Glutamatergic neuron (in vitro differentiated cells): Measurements from ENCODE around the gene CTBP1. TPM values are rescaled to one million over a fixed set of nuclear protein-coding genes. Genes with fewer than 3 reads are reported as not detected.

Experiments used
- DNase-seq: peaks from one replicate; pipeline ENCODE4 v3.0.0; 2022
- H3K27ac Mint-ChIP-seq: one replicate; pipeline ENCODE4 v1.8.0; 2020; ENCODE audit warnings: mild to moderate bottlenecking, mixed read lengths, inconsistent platforms; ENCODE audit not compliant: unreplicated experiment
- H3K27me3 Mint-ChIP-seq: one replicate; pipeline ENCODE4 v1.8.0; 2020; ENCODE audit warnings: mild to moderate bottlenecking, moderate library complexity, mixed read lengths, inconsistent platforms; ENCODE audit not compliant: unreplicated experiment
- H3K36me3 Mint-ChIP-seq: one replicate; pipeline ENCODE4 v1.8.0; 2020; ENCODE audit warnings: mild to moderate bottlenecking, mixed read lengths, inconsistent platforms; ENCODE audit not compliant: unreplicated experiment
- H3K4me1 Mint-ChIP-seq: one replicate; pipeline ENCODE4 v1.8.0; 2020; ENCODE audit warnings: mild to moderate bottlenecking, low read depth, mixed read lengths, inconsistent platforms; ENCODE audit not compliant: unreplicated experiment
- H3K4me3 Mint-ChIP-seq: one replicate; pipeline ENCODE4 v1.8.0; 2020; ENCODE audit warnings: mild to moderate bottlenecking, mixed read lengths, inconsistent platforms; ENCODE audit not compliant: unreplicated experiment
- H3K9me3 Mint-ChIP-seq: one replicate; pipeline ENCODE4 v1.8.0; 2020; ENCODE audit warnings: mild to moderate bottlenecking, moderate library complexity, mixed read lengths, inconsistent platforms; ENCODE audit not compliant: unreplicated experiment
- total RNA-seq: library from RNA; stranded (reverse); fragmentation: NEBNext Ultra II Directional; extraction: Animal tissue kit (Norgen Biotek cat#: 25700); gene quantifications from one replicate; pipeline ENCODE4 v1.2.1, GENCODE V29; 2021; ENCODE audit not compliant: unreplicated experiment
- TF ChIP-seq, protein P1 (sequence below): fragments of 200-600 bp; sonication (generic); IDR thresholded peaks from one replicate; pipeline ENCODE4 v1.5.0; 2021; ENCODE audit not compliant: partially characterized antibody, unreplicated experiment

CTBP1 gene
- total RNA-seq, 1 donor from 2014 or later: 302 TPM

DNA sequence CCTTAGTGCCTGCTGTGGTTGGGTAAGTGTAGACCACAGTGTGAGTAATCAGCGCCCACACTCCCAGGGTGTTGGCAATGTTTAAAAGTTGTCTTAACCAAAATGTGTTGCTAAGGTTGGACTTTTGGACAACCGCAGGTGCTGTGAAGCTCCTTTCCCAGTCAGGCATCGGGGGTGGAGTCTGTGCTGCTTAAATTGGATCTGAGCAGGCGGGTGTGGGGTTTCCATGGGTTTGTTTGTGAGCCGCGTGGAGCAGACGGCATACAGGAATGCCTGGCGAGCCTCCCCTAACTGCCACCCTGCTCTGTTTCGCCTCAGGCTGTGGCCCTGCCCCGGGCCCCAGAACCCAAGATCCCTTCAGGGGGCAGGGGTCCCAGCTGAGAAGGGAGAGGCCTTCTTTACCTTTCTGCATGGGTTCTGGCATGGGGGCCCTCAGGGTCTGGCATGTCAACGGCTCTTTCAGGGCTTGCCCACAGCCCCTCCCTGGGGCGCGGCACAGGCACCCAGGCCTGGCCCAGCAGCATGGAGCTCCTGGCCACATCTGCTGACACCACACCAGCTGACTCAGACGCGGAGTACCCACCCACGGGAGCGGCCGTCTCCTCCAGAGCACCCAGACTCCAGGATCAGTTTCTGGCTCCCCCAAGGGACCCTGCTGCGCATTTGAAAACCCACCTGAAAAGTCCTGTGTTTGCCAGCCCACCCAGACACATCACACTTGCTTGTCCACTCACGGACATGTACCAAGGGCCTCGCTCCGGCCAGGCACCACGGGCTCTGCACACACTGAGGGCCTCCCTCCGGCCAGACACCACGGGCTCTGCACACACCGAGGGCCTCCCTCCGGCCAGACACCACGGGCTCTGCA, 71.4 kb downstream of the CTBP1 start:
- TF ChIP-seq, protein P1, sequence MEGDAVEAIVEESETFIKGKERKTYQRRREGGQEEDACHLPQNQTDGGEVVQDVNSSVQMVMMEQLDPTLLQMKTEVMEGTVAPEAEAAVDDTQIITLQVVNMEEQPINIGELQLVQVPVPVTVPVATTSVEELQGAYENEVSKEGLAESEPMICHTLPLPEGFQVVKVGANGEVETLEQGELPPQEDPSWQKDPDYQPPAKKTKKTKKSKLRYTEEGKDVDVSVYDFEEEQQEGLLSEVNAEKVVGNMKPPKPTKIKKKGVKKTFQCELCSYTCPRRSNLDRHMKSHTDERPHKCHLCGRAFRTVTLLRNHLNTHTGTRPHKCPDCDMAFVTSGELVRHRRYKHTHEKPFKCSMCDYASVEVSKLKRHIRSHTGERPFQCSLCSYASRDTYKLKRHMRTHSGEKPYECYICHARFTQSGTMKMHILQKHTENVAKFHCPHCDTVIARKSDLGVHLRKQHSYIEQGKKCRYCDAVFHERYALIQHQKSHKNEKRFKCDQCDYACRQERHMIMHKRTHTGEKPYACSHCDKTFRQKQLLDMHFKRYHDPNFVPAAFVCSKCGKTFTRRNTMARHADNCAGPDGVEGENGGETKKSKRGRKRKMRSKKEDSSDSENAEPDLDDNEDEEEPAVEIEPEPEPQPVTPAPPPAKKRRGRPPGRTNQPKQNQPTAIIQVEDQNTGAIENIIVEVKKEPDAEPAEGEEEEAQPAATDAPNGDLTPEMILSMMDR: no peak
- Mint-ChIP-seq H3K36me3 (peaks cover 26% of the 10 kb centered on the region), H3K27me3 (peaks cover 11% of the 10 kb centered on the region), H3K4me3 (no peak overlapping the region), H3K9me3 (peaks cover 30% of the 10 kb centered on the region), H3K4me1 (peaks cover 15% of the 10 kb centered on the region), H3K27ac (no peak overlapping the region)
- DNase-seq: no peak

DNA sequence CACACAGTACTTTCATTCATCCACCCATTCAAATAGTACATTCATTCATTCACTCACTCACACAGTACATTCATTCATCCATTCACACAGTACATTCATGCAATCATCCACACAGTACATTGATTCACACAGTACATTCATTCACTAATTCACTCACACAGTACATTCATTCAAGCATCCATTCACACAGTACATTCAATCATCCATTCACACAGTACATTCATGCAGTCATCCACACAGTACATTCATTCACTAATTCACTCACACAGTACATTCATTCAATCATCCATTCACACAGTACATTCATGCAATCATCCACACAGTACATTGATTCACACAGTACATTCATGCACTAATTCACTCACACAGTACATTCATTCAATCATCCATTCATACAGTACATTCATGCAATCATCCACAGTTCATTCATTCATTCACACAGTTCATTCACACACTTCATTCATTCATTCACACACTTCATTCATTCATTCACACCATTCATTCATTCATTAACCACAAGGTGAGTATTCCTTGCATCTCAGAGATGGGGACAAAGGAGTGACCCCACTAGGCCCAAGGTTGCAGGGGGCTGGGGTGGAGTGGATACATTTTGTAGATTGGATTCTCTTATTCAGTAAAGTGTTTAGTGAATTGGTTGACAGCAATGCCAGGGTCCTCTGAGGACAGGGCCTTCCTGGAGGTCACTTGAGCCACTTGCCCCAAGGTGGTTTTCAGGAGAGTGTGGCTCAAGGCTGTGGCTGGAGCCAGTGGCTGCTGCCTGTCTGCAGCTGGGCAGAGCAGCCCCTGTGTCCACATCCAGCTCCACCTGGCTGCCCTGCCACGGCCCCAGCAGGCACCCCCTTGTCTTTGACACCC, 72.3 kb downstream of the CTBP1 start:
- TF ChIP-seq, protein P1: no peak
- Mint-ChIP-seq H3K36me3 (peaks cover 22% of the 10 kb centered on the region), H3K27me3 (peaks cover 11% of the 10 kb centered on the region)

DNA sequence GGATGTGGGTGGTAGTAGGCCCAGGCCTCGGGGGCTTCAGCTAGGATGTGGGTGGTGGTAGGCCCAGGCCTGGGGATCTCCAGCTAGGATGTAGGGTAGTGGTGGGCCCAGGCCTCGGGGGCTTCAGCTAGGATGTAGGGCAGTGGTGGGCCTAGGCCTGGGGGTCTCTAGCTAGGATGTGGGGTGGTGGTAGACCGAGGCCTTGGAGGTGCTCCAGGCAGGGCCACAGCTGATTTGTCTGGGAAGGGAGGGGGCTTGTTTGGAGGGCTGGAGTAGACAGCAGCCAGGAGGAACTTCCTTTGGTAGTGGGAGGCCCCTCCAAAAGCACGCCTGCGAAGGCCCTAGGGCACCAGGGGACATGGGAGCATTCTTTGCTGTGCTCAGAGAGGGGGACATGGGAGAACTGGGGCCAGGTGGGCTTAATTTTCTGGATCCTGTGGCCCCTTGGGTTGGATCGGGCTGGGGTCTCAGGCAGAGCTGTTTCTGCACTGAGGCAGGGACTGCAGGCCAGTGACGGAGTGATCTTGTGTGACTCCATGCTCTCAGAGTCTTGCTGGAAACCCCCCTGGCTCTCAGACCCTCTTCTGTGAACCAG, 73.2 kb downstream of the CTBP1 start:
- peaks cover 15% of the 10 kb centered on the region for H3K4me1 Mint-ChIP-seq
- no peak overlapping the region for H3K4me3 Mint-ChIP-seq
- no peak overlapping the region for H3K27ac Mint-ChIP-seq
- H3K9me3 Mint-ChIP-seq: peaks cover 23% of the 10 kb centered on the region
- peaks cover 15% of the 10 kb centered on the region for H3K36me3 Mint-ChIP-seq
- DNase-seq: no peak
- peaks cover 13% of the 10 kb centered on the region for H3K27me3 Mint-ChIP-seq
- TF ChIP-seq, protein P1: no peak

More for the DNA sequence above, 72.3 kb downstream of the CTBP1 start:
- H3K9me3 Mint-ChIP-seq: peaks cover 28% of the 10 kb centered on the region
- peak overlapping the region; percentile 35 for H3K4me3 Mint-ChIP-seq
- peak overlapping the region; percentile 18 for H3K27ac Mint-ChIP-seq
- no peak for DNase-seq
- H3K4me1 Mint-ChIP-seq: peaks cover 15% of the 10 kb centered on the region

DNA sequence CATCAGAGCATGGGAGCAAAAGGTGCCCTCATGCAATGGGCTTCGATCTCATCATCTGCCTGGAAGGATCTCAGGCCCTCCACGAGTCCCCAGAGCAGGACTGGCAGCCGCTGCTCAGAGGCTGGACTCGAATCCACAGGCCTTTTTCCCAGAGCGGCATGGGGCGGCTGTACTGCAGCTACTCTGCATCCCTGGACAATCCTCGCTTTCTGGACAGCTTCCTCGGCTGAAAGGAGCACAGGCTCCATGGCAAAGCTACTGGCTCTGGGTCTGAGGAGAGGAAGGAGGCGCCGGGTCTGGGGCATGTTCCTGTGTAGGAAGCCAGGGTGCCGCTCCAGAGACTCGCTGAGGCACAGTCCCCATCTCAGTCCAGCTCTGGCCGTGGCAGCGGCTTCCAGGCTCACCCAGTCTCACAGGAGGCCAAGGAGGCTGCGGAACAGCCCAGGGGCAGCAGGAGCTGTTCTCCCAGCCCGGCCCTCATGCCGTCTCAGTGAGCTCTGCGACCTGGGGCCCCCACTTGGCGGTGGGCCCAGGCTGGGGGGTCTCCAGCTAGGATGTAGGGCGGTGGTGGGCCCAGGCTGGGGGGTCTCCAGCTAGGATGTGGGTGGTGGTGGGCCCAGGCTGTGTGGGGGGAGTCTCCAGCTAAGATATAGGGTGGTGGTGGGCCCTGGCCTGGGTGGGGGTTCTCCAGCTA, 73.8 kb downstream of the CTBP1 start:
- H3K36me3 Mint-ChIP-seq: peaks cover 9% of the 10 kb centered on the region
- no peak overlapping the region for H3K27ac Mint-ChIP-seq
- H3K9me3 Mint-ChIP-seq: peaks cover 22% of the 10 kb centered on the region
- H3K4me1 Mint-ChIP-seq: peaks cover 17% of the 10 kb centered on the region
- DNase-seq: no peak
- H3K27me3 Mint-ChIP-seq: peaks cover 15% of the 10 kb centered on the region
- no peak overlapping the region for H3K4me3 Mint-ChIP-seq
- TF ChIP-seq, protein P1: no peak
